CD8-positive, alpha-beta memory T cell (primary cell): Measurements from ENCODE around the gene WASHC1. TPM values are rescaled to one million over a fixed set of nuclear protein-coding genes. Genes with fewer than 3 reads are reported as not detected.

Experiments
- polyA plus RNA-seq: library from polyadenylated mRNA; unstranded; fragments of 300-500 nt; fragmentation: Illumina TruSeq; gene quantifications from one replicate; pipeline ENCODE4 v1.2.3, GENCODE V29; 2021
- total RNA-seq, 2 experiments: library from RNA; stranded (reverse); gene quantifications; one replicate each; pipeline ENCODE4 v1.2.3, GENCODE V29; 2021

The WASHC1 gene
- total and polyA plus RNA-seq, 3 experiments from 2014 or later, result 1.5 to 16.4 (median 15.7) TPM

Other genes with a start within 250 kb of the WASHC1 start
- gene FOXD4, start 89.0 kb upstream of the WASHC1 start, total RNA-seq, result under 1 TPM; 0.20 to 0.22 TPM
- not detected for gene FOXD4, start 89.0 kb upstream of the WASHC1 start, polyA plus RNA-seq
- 10 to 100 TPM; 47.3 to 50.1 TPM for gene ZNG1A, start 149.6 kb upstream of the WASHC1 start, total RNA-seq
- gene ZNG1A, start 149.6 kb upstream of the WASHC1 start, polyA plus RNA-seq, result 17.5 TPM
- 100 to 1,000 TPM; 136 to 141 TPM for gene DOCK8, start 185.4 kb upstream of the WASHC1 start, total RNA-seq
- gene DOCK8, start 185.4 kb upstream of the WASHC1 start, polyA plus RNA-seq, result 71.6 TPM